NCI-H187 (cell line): ENCODE measurements around the gene FASN.
"Not testable (repeated sequence)": the region's sequence is repeated elsewhere in the genome, so short reads cannot be mapped to it uniquely, and the experiment has no call there.

Experiments used
- DNase-seq, 2 experiments: peaks; one replicate each; lab custom pipeline; 2025; lab: John Stamatoyannopoulos, UW

The FASN gene

GRCh38 chr17:82098169-82098938 is at the start of gene FASN:
FASN (minus strand) TSS chr17:82098236; CDS start chr17:82096445, 1,791 bp downstream.
- peak; percentile 84 to 89 for DNase-seq

DNA sequence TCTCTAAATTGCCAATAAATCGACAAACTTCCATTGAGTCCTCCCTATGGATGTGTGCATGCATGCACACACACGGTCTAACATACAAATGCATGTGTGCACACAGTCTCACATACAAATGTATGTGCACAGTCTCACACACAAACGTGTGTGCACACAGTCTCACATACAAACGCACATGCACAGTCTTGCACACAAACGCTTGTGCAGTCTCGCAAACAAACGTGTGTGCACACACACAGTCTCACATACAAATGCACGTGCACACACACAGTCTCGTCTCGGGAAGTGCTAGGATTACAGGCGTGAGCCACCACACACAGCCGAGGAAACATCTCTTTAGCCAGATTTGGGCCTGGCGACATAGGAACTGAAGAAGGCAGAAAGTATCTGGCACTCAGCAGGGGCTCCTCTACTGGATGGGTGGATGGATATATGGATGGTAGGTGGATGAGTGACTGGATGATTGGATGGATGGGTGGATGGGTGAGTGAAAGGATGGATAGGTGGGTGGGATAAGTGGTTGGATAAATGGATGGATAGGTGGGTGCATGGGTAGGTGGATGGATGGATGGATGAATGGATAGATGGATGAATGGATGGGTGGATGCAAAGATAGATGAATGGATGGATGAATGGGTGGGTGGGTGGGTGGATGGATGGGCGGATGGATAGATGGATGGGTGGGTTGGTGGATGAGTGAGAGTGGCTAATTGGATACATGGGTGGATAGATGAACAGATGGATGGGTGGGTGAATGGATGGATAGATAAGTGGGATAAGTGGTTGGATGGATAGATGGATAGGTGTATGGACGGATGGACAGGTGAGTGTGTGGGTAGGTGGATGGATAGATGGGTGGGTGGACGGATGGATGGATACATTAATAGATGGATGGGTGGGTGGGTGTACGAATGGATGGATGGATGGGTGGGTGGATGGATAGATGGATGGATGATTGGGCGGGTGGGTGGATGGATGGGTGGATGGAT is 48.9 kb upstream of the FASN start:
- DNase-seq: no peak

GRCh38 chr17:82145550-82146155 is 47.6 kb upstream of the FASN start:
- no peak for DNase-seq

DNA sequence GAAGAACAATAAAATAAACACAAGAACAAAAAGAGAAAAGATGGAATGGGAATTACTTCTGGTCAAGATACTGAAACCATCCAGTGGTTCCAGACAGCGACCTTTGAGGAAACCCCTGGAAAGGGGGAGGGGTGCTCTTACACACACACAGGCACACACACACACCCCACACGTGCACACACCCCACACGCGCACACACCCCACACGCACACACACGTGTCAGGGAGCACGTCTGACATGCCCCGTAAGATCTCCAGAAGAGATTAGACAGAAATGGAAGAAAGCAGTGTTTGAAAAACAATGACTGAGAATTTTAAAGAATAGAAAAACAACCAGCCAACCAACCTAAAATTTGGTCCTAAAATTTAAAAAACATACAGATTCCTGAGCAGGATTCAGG is 45.3 kb upstream of the FASN start:
- no peak for DNase-seq

GRCh38 chr17:82139961-82140360 is 41.9 kb upstream of the FASN start:
- DNase-seq: not testable (repeated sequence)

DNA sequence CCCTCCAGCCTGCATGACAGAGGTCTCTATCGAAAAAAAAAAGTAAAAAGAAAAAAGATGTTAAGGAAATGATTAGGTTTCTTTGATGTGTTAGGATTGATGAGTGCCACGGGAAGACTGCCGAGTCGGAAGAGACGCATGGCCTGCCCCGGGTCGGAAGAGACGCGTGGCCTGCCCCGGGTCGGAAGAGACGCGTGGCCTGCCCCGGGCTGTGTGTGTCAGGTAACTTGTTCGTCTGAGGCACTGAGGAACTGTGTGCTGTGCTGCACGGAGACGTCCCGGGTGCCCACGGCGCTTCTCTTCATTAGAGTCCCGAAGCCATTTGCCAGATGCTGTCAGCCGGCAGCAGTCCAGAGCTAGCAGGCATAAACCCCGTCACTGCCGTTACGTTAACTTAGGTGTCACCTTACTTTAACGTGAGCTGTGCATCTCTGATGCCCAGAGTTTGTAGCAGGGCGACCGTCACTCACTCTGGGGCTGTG is 40.5 kb upstream of the FASN start:
- DNase-seq: no peak

DNA sequence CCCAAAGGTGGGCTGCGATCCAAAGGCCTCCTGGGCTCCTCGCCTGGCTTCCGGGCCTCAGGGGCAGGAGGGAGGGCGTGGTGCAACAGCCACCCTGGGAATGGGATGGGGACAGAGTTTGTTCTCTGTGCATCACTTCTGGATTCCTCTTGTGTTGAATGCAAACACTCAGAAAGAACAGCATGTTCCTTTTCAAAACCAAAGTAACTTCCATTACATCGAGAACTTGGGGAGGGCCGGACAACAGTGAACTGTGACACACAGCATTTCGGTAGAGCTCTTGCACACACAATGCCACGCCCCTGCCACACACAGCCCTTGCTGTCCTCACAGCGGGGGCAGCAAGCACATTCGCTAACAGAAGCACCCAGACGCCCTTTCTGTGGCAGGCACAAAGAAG is 36.1 kb upstream of the FASN start:
- DNase-seq: no peak

DNA sequence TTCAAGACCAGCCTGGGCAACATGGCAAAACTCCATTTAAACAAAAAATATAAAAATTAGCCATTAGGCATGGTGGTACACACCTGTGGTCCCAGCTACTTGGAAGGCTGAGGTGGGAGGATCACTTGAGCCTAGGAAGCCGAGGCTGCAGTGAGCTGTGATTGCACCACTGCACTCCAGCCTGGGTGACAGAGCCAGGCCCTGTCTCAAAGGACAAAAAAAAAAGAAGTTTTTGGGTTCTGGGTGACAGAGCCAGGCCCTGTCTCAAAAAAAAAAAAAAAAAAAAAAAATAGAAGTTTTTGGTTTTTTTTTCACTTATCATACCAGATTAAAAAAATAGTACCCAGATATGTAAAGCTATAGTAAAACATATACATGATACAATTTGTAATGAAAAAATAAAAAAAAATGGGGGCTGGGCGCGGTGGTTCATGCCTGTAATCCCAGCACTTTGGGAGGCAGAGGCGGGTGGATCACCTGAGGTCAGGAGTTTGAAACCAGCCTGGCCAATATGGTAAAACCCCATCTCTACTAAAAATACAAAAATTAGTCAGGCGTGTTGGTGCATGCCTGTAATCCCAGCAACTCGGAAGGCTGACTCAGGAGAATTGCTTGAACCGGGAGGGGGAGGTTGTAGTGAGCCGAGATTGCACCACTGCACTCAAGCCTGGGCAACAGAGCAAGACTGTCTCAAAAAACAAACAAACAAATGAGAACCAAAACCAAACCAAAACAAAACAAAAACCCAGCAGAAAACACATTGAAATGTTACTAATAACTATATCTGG is 35.3 kb upstream of the FASN start:
- not testable (repeated sequence) for DNase-seq

GRCh38 chr17:82129095-82129494 is 31.1 kb upstream of the FASN start:
- no peak for DNase-seq

- DNase-seq: no peak
Measured at GRCh38 chr17:82128287-82128686, 30.3 kb upstream of the FASN start.

GRCh38 chr17:82127704-82128103 is 29.7 kb upstream of the FASN start:
- DNase-seq: no peak

DNA sequence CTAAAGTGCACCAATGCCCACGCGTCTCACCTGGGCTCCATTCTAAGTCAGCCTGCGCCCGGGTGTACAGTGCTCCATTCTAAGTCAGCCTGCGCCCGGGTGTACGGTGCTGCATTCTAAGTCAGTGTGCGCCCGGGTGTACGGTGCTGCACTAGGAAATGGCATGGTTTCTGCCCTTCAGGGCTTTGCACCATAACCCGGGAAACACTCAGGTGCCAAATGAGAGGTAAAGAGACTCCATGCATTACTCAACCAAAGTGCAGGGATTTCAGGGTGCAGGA is 29.2 kb upstream of the FASN start:
- no peak for DNase-seq

- no peak for DNase-seq
Measured at GRCh38 chr17:82126556-82127314, 28.7 kb upstream of the FASN start.

GRCh38 chr17:82124101-82124500 is 26.1 kb upstream of the FASN start:
- DNase-seq: no peak

GRCh38 chr17:82121660-82122629 is 23.9 kb upstream of the FASN start:
- DNase-seq: peak; percentile 63 to 81

DNA sequence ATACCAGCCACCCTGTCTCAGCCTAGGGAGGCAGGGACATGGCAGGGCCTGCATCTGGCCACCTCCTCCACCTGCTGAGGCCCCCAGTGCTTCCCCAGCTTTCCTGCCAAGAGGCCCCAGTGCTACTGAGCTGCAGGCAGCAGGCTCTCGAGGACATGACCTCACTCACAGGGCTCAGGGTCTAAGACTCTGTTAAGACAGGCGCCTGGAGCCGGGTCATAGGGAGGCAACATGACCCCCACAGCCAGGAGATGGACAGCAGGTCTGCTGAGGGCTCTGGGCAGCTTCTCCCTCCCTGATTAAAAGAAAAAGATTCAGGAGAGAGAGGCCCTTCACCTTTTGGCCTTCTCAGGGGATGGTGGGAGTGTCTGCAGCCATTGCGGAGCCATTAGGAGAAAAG is 23.2 kb upstream of the FASN start:
- DNase-seq: no peak

DNA sequence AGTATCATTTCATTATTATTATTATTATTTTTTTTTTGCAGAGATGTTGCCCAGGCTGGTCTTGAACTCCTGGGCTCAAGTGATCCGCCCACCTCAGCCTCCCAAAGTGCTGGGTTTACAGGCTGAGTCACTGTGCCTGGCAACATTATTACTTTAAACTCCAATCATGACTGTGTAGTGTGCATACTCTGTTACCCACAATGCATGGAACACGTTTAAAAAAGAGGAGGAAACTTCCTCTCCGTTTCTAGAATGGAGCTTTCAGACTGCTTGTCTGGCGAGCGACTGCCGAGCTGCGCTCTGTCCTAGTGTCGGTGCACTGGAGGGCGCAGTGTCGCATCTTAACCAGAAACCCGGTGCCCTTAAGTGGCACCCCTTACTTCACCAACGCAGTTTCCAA is 22.1 kb upstream of the FASN start:
- DNase-seq: no peak

DNA sequence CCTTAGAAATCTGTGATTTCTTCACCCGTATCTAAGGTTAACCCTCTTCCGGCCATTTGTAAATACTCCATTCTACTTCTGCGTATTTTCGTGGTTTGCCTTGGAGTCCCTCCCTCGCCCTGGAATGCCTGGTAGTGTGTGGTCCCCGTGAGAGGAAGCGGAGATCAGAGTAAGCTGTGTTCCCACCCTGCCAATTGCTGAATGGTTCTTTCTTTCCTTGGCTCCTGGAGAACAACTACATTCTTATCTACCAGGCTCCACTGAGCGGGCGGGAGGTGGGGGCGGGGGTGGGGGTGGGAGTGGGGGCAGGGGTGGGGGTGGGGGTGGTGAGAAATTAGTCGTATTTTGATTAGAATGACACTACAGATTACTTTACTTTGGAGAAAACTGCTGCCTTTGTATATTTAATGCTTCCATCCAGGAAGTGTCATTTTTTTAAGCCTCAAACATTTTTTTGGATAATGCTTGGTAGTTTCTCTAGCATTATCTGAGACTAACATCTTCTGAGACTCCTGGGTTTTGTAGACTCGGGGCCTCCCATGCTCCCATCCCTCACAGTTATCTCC is 20.9 kb upstream of the FASN start:
- no peak for DNase-seq

GRCh38 chr17:82118168-82118814 is 20.3 kb upstream of the FASN start:
- no peak for DNase-seq
